ENCODE measurements around the gene SP3.

Gene SP3

DNA sequence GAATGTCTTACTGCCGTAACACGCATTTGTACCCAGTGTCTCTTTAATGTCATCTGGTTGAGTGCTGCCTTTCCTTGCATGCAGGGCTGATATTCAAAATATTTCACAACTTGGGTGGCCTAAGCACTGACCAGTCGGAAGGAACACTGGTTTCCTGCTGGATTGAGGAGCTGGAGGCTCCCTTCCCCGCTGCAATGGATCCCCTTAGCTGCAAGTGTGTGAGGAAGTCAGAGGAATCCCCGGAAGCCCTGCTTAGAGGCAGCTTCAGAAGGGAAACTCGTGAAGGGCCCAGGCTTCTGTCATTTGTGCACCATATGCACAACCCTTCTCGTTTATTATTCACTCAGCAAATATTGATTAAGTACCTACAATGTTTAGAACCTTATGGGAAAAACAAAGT, 33.2 kb upstream of the SP3 start:
- peak in 3 of 42 donors; percentile 10 to 31 (median 22) for DNase-seq
- intact Hi-C loops (cut with DNase I): no loop called here

DNA sequence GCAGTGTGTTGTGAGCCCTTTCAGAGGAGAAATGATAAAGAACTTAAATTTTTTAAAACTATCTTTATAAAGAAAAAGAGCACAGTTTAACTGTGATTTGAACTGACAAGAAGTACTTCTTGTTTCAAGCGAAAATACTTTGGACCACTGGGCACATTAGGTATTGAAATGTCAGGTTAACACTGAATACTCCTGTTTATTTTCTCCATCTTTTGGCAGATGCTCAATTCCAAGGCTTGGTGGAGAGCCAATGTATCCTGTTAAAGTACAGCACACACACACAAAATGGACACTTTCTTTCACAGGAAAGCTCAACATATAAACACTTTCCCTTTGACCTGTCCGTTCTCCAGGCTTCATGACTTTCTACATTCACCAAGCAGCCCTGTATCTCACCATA, 32.6 kb upstream of the SP3 start:
- no peak for DNase-seq
- intact Hi-C loops (cut with DNase I): no loop called here

DNA sequence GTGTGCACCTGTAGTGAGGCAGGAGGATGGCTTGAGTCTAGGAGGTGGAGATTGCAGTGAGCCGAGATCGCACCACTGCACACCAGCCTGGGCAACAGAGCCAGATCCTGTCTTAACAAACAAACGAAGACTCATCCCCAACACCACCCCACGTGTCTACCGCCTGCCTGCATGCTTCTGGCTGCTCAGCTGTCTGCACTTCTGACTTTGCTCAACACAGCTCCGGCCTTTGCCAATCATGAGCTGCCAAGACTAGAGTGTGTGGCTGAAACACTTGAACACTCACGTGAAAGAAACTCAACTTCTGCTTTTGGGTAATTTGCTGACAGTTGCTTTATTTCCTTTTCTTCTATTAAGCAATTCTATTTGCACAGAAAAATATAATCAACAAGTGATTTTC, 32.1 kb upstream of the SP3 start:
- intact Hi-C loops (cut with DNase I): no loop called here

GRCh38 chr2:173996766-173997165, 31.6 kb upstream of the SP3 start:
- intact Hi-C loops (cut with DNase I): no loop called here
- DNase-seq: no peak

More for the DNA sequence above, 32.1 kb upstream of the SP3 start:
- DNase-seq: peak in 38 of 42 donors; percentile 11 to 81 (median 49)

DNA sequence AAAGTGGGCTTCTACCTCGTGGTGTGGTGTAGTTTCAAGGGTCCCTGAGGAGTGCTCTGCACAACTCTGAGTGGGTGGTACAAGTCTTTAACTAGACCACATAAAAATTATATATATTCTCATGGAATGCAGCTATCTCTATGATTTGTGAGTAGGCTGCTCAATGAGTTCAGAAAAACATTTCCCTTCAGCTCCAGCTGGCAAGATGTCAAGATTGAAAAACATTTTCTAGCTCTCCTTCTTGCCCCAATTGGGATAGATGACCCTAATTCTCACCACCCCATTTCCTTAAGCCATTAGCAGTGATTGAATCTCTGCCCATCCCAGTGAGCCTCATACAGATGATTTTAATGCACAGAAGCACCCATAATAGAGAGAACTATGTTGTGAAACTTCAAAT, 28.3 kb upstream of the SP3 start:
- intact Hi-C loops (cut with DNase I): no loop called here

GRCh38 chr2:173991856-173992588, 26.8 kb upstream of the SP3 start:
- no peak for DNase-seq
- intact Hi-C loops (cut with DNase I): no loop called here

More for the DNA sequence above, 28.3 kb upstream of the SP3 start:
- no peak for DNase-seq

- intact Hi-C loops (cut with DNase I): no loop called here
- DNase-seq: peak in 32 of 42 donors; percentile 5 to 73 (median 39)
These were observed 26.0 kb upstream of the SP3 start for GRCh38 chr2:173990970-173991819.

GRCh38 chr2:173990245-173990644, 25.1 kb upstream of the SP3 start:
- intact Hi-C loops (cut with DNase I): no loop called here
- DNase-seq: no peak

- intact Hi-C loops (cut with DNase I): no loop called here
- DNase-seq: no peak
These were observed 24.7 kb upstream of the SP3 start for GRCh38 chr2:173989884-173990215.

DNA sequence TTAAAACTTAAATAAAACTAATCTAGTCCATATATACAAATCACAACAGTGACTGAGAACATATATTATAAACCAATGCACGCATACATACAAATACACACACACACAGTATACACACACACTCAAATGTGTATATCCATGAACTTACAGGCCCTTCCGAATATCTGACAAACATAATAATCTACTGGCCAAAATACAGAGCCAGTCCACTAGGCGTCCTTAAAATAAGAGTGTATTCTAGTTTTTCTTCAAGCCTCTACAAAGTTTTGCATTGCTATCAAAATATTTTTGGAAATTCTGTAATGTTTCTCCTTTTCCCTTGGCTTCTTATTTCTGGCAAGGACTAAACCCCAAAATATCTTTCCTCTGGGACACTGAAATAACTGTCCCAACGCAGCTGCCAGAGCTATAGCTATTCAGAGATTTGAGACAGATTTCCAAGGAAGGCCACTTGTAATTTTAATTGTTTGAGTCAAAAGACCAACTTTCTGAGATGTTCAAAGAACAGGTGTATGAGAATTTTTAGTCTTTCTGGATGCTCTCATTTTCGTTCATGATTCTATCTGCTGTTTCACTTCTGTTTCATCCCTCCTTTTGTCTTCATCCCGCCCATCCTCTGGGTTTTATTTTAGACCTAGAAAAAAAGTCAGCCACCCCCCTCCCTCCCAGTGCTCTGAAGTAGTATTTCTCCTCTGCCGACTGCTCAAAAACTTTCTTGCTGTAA, 24.1 kb upstream of the SP3 start:
- no peak for DNase-seq
- intact Hi-C loops (cut with DNase I): no loop called here

- no peak for DNase-seq
- intact Hi-C loops (cut with DNase I): no loop called here
These were observed 21.6 kb upstream of the SP3 start for GRCh38 chr2:173986805-173987204.

DNA sequence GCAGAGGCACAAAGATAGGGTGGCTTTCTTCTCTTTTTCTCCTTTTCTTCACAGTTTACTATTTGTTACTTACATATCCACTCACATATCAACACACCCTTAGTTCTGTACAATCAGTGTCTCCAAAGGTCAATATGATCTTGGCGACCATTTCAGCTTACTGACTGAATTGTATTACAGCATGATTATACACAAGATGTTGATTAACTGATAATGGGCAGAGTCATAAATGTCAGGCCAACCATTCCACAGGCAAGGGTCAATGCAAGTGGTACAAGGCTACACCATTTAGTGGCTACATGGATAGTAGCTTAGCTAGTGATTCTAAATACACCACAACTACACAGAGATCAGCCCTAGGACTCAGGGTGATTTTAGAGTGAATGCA, 20.4 kb upstream of the SP3 start:
- intact Hi-C loops (cut with DNase I): no loop called here
- DNase-seq: no peak

GRCh38 chr2:173984866-173985604, 19.9 kb upstream of the SP3 start:
- DNase-seq: no peak
- intact Hi-C loops (cut with DNase I): no loop called here

DNA sequence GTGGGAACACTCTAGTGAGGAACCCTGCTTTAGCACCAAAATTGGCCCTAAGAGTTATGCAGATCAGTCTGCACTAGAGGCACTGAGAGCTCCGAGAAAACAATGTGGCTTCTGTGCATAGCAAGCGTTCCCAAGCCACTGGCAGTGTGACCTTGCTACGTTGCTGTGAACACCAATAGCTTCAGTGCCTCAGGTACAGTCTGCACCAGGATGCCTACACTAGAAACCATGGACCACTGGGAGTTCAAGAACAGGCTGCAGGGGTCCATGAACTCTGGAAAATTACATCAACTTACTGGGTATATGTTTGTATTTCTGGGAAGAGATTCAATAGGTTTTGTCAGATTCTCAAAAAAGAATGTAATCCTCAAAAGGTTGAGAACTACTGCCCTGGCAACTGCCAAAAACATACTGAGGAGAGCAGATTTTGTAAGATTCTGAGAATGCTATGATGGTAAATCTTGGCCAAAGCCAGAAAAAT, 18.3 kb upstream of the SP3 start:
- DNase-seq: peak in 5 of 42 donors; percentile 17 to 40 (median 24)

GRCh38 chr2:173982918-173983317, 17.7 kb upstream of the SP3 start:
- intact Hi-C loops (cut with DNase I): no loop called here
- peak in 23 of 42 donors; percentile 9 to 56 (median 35) for DNase-seq

More for the DNA sequence above, 18.3 kb upstream of the SP3 start:
- intact Hi-C loops (cut with DNase I): no loop called here

- intact Hi-C loops (cut with DNase I): no loop called here
These were observed 17.1 kb upstream of the SP3 start for GRCh38 chr2:173982182-173982714.

GRCh38 chr2:173981520-173981919, 16.3 kb upstream of the SP3 start:
- intact Hi-C loops (cut with DNase I): no loop called here
- DNase-seq: no peak

More at GRCh38 chr2:173982182-173982714, 17.1 kb upstream of the SP3 start:
- no peak for DNase-seq

GRCh38 chr2:173979751-173980351, 14.7 kb upstream of the SP3 start:
- DNase-seq: no peak
- intact Hi-C loops (cut with DNase I): no loop called here

All from head of caudate nucleus (tissue), 42 donors.